Ishikawa (cell line): ENCODE measurements around the gene MYRFL.

Source experiments
- CEBPB ChIP-seq: IDR thresholded peaks from 2 replicates; pipeline ENCODE4 v1.6.1; 2012
- CREB1 ChIP-seq: IDR thresholded peaks from 2 replicates; pipeline ENCODE4 v1.6.1; 2012; ENCODE audit warnings: low read depth
- EP300 ChIP-seq: IDR thresholded peaks from 2 replicates; pipeline ENCODE4 v1.6.1; 2012; ENCODE audit warnings: borderline replicate concordance
- FOXM1 ChIP-seq: IDR thresholded peaks from 2 replicates; pipeline ENCODE4 v1.6.1; 2012; ENCODE audit warnings: low read depth, borderline replicate concordance
- MAX ChIP-seq: IDR thresholded peaks from 2 replicates; pipeline ENCODE4 v1.6.1; 2012
- NFIC ChIP-seq: IDR thresholded peaks from 2 replicates; pipeline ENCODE4 v1.6.1; 2012
- RAD21 ChIP-seq: IDR thresholded peaks from 2 replicates; pipeline ENCODE4 v1.6.1; 2012; ENCODE audit warnings: low read depth
- REST ChIP-seq: IDR thresholded peaks from 2 replicates; pipeline ENCODE4 v1.6.1; 2012; ENCODE audit warnings: low read depth, mild to moderate bottlenecking
- TAF1 ChIP-seq: IDR thresholded peaks from 2 replicates; pipeline ENCODE4 v1.6.1; 2012; ENCODE audit warnings: low read depth, mild to moderate bottlenecking
- TCF12 ChIP-seq: IDR thresholded peaks from 2 replicates; pipeline ENCODE4 v1.6.1; 2012; ENCODE audit warnings: low read depth

GRCh38 chr12:70007687-70008086 is 182.7 kb downstream of the MYRFL start:
- TF ChIP-seq CEBPB: no peak
- no peak for TF ChIP-seq REST
- no peak for TF ChIP-seq FOXM1
- TF ChIP-seq EP300: no peak
- TF ChIP-seq MAX: no peak
- no peak for TF ChIP-seq RAD21
- no peak for TF ChIP-seq NFIC
- TF ChIP-seq TAF1: no peak
- TF ChIP-seq TCF12: no peak
- TF ChIP-seq CREB1: no peak
